Stimulated activated CD4-positive, alpha-beta T cell treated with anti-CD3 and anti-CD28 coated beads, Interleukin-15, amount 100 ng/mL, for 48 hours (primary cell): ENCODE measurements around the gene CCDC24.

Source experiments
- DNase-seq, 2 donors: peaks; one replicate each; pipeline ENCODE4 v3.0.0-alpha.2; 2020; ENCODE audit warnings: low read depth in 2 of 2

CCDC24 gene

GRCh38 chr1:43991476-43992231 lies at the start of gene CCDC24:
Gene CCDC24 (plus strand): TSS chr1:43991599. CDS start chr1:43991879, 280 bp downstream.
- peak; percentile 42 to 69 for DNase-seq

- no peak for DNase-seq
These were observed 49.0 kb upstream of the CCDC24 start for GRCh38 chr1:43942411-43942810.

- DNase-seq, result no peak
These were observed 46.5 kb upstream of the CCDC24 start for GRCh38 chr1:43944860-43945259.

- no peak for DNase-seq
These were observed 45.6 kb upstream of the CCDC24 start for GRCh38 chr1:43945674-43946235.

GRCh38 chr1:43946236-43947060 lies 45.0 kb upstream of the CCDC24 start, which contains the start of gene IPO13:
Gene IPO13 (plus strand): TSS chr1:43946950. CDS start chr1:43947601, 651 bp downstream.
- DNase-seq, result peak; percentile 92 to 97

DNA sequence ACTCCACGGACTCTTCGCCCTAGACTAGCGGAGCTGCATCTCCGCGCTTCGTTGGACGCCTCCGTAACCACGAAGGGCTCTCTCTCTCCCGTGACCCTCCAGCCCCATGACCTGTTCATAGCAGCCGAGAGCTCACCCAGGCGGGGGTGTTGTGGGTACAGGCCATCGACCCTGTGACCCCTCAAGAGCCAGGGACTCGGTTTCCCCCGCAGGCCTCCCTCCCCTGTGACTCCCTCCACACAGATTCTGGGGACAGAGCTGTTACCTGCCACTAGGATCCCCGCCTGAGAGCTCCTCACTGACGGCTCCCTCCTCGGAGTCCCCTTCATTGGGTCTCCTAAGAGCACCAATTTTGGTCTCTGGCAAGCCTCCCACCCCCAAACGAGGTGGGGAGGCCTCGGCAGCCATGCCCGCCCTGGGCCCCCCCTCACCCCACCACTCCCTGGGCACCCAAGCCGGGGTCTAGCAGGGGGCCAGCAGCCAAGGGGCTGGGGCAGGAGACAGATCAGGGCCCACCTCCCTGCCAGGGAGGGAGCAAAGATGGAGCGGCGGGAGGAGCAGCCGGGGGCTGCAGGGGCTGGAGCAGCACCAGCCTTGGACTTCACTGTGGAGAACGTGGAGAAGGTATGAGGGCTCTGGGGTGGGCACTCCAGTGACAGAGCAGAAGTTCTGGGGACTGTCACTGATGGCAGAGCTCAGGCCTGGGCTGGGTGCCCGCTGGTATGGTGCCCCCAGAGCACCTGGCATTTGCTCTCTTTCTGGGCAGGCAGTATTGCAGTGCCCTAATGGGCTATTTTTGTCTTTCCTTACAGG lies 44.1 kb upstream of the CCDC24 start:
- no peak for DNase-seq

- no peak for DNase-seq
These were observed 43.4 kb upstream of the CCDC24 start for GRCh38 chr1:43947874-43948437.

DNA sequence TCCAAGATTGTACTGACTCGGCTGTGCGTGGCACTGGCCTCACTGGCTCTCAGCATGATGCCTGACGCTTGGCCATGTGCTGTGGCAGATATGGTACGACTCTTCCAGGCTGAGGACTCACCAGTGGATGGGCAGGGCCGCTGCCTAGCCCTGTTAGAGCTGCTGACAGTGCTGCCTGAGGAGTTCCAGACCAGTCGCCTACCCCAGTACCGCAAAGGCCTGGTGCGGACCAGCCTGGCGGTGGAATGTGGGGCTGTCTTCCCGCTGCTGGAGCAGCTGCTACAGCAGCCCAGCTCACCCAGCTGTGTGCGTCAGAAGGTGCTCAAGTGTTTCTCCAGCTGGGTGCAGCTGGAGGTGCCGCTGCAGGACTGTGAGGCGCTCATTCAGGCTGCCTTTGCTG lies 41.7 kb upstream of the CCDC24 start:
- no peak for DNase-seq

- no peak for DNase-seq
These were observed 40.1 kb upstream of the CCDC24 start for GRCh38 chr1:43951021-43951985.

DNA sequence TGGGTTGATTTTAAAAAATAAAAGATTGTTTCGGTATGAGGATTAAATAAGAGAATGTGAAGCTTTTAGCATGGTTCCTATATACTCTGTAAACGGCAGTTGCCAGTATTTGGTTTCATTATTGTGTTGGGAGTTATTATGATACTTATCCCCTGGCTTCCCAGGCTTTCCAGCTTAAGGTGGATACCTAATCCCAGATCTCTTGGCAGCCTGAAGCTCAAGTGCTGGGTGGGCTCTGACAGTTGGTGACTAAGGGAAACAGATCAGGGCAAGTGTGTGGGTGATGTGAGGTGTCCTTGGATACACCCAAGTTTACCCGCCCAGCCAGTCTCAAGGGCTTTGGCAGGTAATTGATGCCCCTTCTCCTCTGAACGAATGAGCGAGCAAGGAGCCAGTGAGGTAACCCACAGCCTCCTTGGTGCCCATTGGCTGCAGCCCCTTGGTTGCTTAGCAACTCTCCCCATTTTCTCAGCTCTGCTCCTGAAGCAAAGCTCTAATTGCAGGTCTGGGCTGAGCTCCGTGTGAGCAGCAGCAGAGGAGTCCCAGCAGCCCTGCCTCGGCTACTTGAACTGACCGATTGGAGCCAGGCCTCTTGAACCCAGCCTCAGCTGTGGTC lies 38.6 kb upstream of the CCDC24 start:
- no peak for DNase-seq

GRCh38 chr1:43953361-43953760 lies 38.0 kb upstream of the CCDC24 start:
- DNase-seq, result no peak

GRCh38 chr1:43954036-43954435 lies 37.4 kb upstream of the CCDC24 start:
- no peak for DNase-seq

GRCh38 chr1:43956234-43956633 lies 35.2 kb upstream of the CCDC24 start:
- no peak for DNase-seq

- no peak for DNase-seq
These were observed 33.9 kb upstream of the CCDC24 start for GRCh38 chr1:43957407-43958040.

- no peak for DNase-seq
These were observed 32.8 kb upstream of the CCDC24 start for GRCh38 chr1:43958351-43959255.

DNA sequence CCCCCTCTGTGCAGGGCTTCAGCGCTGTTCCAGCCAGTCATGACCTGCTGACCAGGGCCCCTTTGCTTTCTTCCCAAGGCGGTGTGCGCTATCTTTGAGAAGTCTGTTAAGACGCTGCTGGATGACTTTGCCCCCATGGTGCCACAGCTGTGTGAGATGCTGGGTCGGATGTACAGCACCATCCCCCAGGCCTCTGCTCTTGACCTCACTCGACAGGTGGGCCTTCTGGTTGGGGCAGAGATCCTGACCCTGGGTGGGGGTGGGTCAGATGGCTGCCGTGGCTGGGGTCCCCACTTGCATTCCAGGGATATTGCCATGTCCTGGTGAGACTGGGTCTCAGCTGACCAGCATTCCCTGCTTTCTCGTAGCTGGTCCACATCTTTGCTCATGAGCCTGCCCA lies 30.6 kb upstream of the CCDC24 start:
- no peak for DNase-seq

DNA sequence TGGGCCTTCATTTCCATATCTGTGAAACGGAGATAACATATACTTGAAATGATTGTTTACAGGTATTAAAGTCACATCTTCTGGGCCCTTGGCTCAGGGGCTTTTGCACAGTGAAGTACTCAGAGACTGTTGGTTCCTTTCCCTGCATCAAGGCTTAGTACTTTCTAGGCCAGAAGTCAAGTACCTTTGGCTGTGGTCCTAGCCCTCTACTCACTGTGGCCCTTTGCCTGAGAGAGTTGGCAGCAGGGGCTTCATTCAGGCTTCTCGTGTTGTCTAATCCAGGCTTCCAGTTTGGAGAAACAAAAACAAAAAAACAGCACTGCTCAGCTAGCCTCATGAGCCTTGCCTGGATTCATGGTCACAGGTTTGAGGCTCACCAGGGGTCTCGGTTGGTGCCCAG lies 29.7 kb upstream of the CCDC24 start:
- no peak for DNase-seq

DNA sequence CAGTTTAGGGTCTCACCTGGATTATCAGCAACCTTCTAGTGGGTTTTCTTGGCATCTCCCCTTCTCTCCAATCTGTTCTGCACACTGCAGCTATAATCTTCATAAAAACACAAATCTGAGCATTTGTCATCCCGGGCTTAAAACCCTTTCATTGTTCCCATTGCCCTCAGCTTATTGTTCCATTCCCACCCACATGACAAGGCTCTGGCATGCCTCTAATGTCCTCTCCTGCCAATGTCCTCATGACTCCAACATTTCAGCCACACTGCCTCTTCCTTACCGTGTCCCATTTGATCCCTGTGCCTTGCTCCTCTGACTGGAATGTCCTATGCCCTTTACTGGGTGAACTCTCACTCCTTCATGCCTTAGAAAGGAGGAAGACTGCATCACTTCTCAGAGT lies 29.1 kb upstream of the CCDC24 start:
- DNase-seq, result no peak
